ENCODE data around the gene RAB36. TPM values are rescaled to one million over a fixed set of nuclear protein-coding genes. Genes with fewer than 3 reads are reported as not detected.
A peak's percentile ranks its signal among the peaks of the same experiment; 100 is the strongest.

RAB36 gene
- total and polyA plus RNA-seq, 4 donors: 1.0 to 3.2 (median 2.0) TPM

GRCh38 chr22:23123804-23124254 lies 21.4 kb upstream of the RAB36 start:
- Histone ChIP-seq H3K27ac (ENCODE audit: low read depth in 1 of 2, low read length in 2 of 2) (no peak overlapping the region), H3K27me3 (ENCODE audit: control insufficient read depth in 1 of 2, insufficient read depth in 2 of 2, low read length in 1 of 2) (no peaks in the 10 kb centered on the region), H3K4me3 (ENCODE audit: low read length in 2 of 2) (no peak overlapping the region), H3K36me3 (ENCODE audit: control insufficient read depth in 1 of 2, insufficient read depth in 2 of 2, low read length in 1 of 2) (no peaks in the 10 kb centered on the region), H3K4me1 (ENCODE audit: control insufficient read depth in 1 of 2, insufficient read depth in 2 of 2, low read length in 2 of 2) (no peaks in the 10 kb centered on the region), H3K9me3 (ENCODE audit: control insufficient read depth, low read length) (no peaks in the 10 kb centered on the region)
- whole genome bisulfite sequencing, 2 donors: 79 to 85% methylated on average over 9 of the region's 9 CpGs
- ATAC-seq (ENCODE audit: low FRiP score): no peak
- intact Hi-C loops (cut with DNase I): loop anchor here in 1 of 2 donors (10.0 kb wide), 1 partner anchor 269 kb away; no protein-coding TSS in a partner anchor
- DNase-seq: no peak

DNA sequence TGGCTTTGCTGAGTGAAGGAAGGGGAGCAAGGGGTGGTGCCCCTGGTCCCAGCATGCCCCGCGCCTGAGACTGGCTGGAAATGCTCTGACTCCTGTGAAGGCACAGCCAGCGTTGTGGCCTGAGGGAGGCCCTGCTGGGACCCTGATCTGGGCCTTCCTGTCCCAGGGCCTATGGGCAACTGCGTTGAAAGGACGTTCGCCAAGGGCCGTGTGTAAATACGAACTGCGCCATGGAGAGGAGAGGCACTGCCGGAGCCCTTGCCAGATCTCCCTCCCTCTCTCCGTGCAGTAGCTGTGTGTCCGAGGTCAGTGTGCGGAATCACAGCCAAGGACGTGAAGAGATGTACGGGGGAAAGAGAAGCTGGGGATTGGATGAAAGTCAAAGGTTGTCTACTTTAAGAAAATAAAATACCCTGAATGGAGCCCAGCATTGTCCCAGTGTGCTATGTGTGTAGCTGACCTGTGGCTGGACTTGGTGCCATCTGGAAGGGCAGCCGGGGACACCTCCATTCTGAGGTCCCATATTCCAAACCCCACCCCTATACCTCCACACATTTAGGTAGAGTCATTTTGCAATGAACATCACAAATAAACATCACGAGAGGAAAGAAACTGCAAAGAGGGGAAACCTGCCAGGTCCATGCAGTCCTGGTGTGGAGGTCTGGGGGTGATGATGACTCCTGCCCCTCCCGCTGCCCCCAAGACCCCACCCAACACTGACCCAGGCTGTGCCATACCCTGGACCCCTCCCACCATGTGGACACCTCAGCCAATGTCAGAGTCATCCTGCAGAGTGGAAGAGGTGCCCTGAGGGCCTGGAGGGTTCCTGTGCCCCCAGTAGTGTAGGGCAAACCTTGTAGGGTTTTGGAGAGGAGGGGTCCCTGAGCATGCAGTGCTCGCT lies 20.4 kb upstream of the RAB36 start:
- Histone ChIP-seq H3K27ac (ENCODE audit: low read depth in 1 of 2, low read length in 2 of 2) (no peak overlapping the region), H3K9me3 (ENCODE audit: control insufficient read depth, low read length) (no peaks in the 10 kb centered on the region), H3K36me3 (ENCODE audit: control insufficient read depth in 1 of 2, insufficient read depth in 2 of 2, low read length in 1 of 2) (no peaks in the 10 kb centered on the region), H3K4me1 (ENCODE audit: control insufficient read depth in 1 of 2, insufficient read depth in 2 of 2, low read length in 2 of 2) (no peaks in the 10 kb centered on the region), H3K4me3 (ENCODE audit: low read length in 2 of 2) (no peak overlapping the region), H3K27me3 (ENCODE audit: control insufficient read depth in 1 of 2, insufficient read depth in 2 of 2, low read length in 1 of 2) (no peaks in the 10 kb centered on the region)
- no peak for DNase-seq
- 67 to 73% methylated on average over 19 of the region's 19 CpGs for WGBS, 2 donors
- ATAC-seq (ENCODE audit: low FRiP score): no peak
- intact Hi-C loops (cut with DNase I): loop anchor here (5.0 to 10.0 kb wide), 3 partner anchors 262 to 278 kb away; no protein-coding TSS in a partner anchor

DNA sequence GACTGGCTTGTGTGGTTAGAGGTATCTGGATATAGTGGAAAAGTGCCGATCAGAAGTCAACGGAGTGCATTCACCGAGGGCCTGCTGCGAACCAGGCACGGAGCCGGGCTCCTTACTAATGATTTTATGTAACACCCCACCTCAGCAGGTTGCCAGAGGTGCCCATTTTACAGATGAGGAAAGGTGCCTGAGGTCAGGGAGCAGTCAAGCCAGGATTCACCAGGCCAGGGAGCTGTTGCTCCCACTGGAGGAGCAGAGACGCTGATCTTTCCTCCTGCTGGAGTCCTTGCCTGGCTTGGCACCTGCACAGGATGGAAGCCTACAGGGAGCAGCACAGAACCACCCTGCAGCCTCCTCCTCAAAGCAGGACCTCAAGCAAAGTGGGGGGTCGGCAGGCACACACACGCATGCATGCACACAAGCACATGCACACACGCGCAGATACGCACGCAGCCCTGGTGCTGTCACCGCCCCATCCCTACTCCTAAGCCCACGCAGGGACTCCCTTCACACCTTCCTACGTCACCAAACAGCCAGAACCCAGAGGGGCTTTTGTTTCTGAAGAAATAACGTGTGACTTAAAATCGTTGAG lies 19.7 kb upstream of the RAB36 start:
- H3K4me1 ChIP-seq (ENCODE audit: control insufficient read depth in 1 of 2, insufficient read depth in 2 of 2, low read length in 2 of 2): no peaks in the 10 kb centered on the region
- H3K9me3 ChIP-seq (ENCODE audit: control insufficient read depth, low read length): no peaks in the 10 kb centered on the region
- no peak overlapping the region for H3K27ac ChIP-seq (ENCODE audit: low read depth in 1 of 2, low read length in 2 of 2)
- WGBS, 2 donors: 83 to 87% methylated on average over 18 of the region's 18 CpGs
- DNase-seq: no peak
- intact Hi-C loops (cut with DNase I): loop anchor here (5.0 to 10.0 kb wide), 3 partner anchors 262 to 278 kb away; no protein-coding TSS in a partner anchor
- no peak for ATAC-seq (ENCODE audit: low FRiP score)
- H3K36me3 ChIP-seq (ENCODE audit: control insufficient read depth in 1 of 2, insufficient read depth in 2 of 2, low read length in 1 of 2): no peaks in the 10 kb centered on the region
- H3K4me3 ChIP-seq (ENCODE audit: low read length in 2 of 2): no peak overlapping the region
- no peaks in the 10 kb centered on the region for H3K27me3 ChIP-seq (ENCODE audit: control insufficient read depth in 1 of 2, insufficient read depth in 2 of 2, low read length in 1 of 2)

- no peaks in the 10 kb centered on the region for H3K27me3 ChIP-seq (ENCODE audit: control insufficient read depth in 1 of 2, insufficient read depth in 2 of 2, low read length in 1 of 2)
- intact Hi-C loops (cut with DNase I): loop anchor here (5.0 to 10.0 kb wide), 3 partner anchors 261 to 279 kb away; no protein-coding TSS in a partner anchor
- WGBS, 2 donors: 82 to 89% methylated on average over 14 of the region's 14 CpGs
Measured at GRCh38 chr22:23126165-23127054, 18.9 kb upstream of the RAB36 start.

DNA sequence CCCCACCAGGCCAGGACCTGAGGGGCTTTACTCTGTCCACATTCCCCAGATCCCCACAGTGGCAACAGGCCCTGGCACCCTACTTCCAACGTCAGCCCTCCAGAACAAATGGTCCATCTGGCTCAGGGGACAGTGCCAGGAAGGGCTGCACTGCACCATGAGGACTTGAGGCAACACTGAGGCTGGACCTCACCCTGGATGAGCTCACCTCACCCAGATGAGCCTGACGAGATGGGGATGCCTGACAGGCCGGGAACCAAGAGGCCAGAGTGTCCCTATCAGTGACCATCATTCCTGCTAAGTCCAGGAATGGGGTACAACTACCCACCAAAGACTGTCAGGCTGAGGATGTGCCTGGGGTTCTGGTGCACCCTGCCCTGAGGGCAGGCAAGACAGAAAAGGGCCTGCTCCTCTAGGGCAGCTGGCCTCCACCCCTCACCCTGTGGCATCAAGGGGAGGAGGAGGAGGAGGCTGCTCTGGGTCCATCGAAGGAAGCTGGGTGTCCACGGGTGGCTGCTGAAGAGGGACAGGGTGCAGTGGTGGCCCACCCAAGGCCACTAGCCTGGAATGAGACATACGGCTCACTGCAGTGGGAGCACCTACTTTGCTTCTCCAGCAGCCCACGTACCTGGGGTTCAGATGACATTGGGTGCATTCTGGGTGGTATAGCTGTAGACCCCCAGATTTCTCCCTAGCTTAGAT lies 18.1 kb upstream of the RAB36 start:
- Histone ChIP-seq H3K27ac (ENCODE audit: low read depth in 1 of 2, low read length in 2 of 2) (no peak overlapping the region), H3K9me3 (ENCODE audit: control insufficient read depth, low read length) (no peaks in the 10 kb centered on the region), H3K4me3 (ENCODE audit: low read length in 2 of 2) (no peak overlapping the region), H3K36me3 (ENCODE audit: control insufficient read depth in 1 of 2, insufficient read depth in 2 of 2, low read length in 1 of 2) (no peaks in the 10 kb centered on the region), H3K27me3 (ENCODE audit: control insufficient read depth in 1 of 2, insufficient read depth in 2 of 2, low read length in 1 of 2) (no peaks in the 10 kb centered on the region), H3K4me1 (ENCODE audit: control insufficient read depth in 1 of 2, insufficient read depth in 2 of 2, low read length in 2 of 2) (no peaks in the 10 kb centered on the region)
- no peak for ATAC-seq (ENCODE audit: low FRiP score)
- no peak for DNase-seq
- intact Hi-C loops (cut with DNase I): loop anchor here (5.0 to 10.0 kb wide), 3 partner anchors 260 to 280 kb away; no protein-coding TSS in a partner anchor
- 87% methylated on average over 7 of the region's 7 CpGs for whole genome bisulfite sequencing, 2 donors

More at GRCh38 chr22:23126165-23127054, 18.9 kb upstream of the RAB36 start:
- no peak overlapping the region for H3K27ac ChIP-seq (ENCODE audit: low read depth in 1 of 2, low read length in 2 of 2)
- H3K9me3 ChIP-seq (ENCODE audit: control insufficient read depth, low read length): no peaks in the 10 kb centered on the region
- H3K4me1 ChIP-seq (ENCODE audit: control insufficient read depth in 1 of 2, insufficient read depth in 2 of 2, low read length in 2 of 2): no peaks in the 10 kb centered on the region
- H3K36me3 ChIP-seq (ENCODE audit: control insufficient read depth in 1 of 2, insufficient read depth in 2 of 2, low read length in 1 of 2): no peaks in the 10 kb centered on the region
- DNase-seq (no peak), ATAC-seq (ENCODE audit: low FRiP score) (no peak)
- H3K4me3 ChIP-seq (ENCODE audit: low read length in 2 of 2): no peak overlapping the region

DNA sequence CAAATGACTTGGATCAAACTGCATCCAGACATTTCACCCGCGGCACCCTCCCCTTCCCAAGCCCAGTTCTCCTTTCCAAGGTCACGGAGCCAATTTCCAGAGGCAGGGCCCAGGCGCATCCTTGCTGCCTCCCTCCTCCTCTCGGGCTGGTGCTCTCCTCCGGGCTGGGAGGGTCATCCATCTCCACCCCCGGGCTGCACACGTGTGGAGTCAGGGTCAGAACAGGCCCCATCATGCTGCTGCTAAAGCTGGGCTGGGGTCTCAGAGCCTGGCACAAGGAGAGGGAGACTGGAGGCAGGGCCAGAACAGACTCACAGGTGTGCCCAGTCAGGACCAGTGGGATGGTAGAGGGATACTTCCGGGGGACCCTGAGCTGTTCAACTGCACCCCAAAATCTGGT lies 17.5 kb upstream of the RAB36 start:
- Histone ChIP-seq H3K36me3 (ENCODE audit: control insufficient read depth in 1 of 2, insufficient read depth in 2 of 2, low read length in 1 of 2) (no peaks in the 10 kb centered on the region), H3K4me1 (ENCODE audit: control insufficient read depth in 1 of 2, insufficient read depth in 2 of 2, low read length in 2 of 2) (no peaks in the 10 kb centered on the region), H3K27ac (ENCODE audit: low read depth in 1 of 2, low read length in 2 of 2) (no peak overlapping the region), H3K27me3 (ENCODE audit: control insufficient read depth in 1 of 2, insufficient read depth in 2 of 2, low read length in 1 of 2) (no peaks in the 10 kb centered on the region), H3K4me3 (ENCODE audit: low read length in 2 of 2) (no peak overlapping the region), H3K9me3 (ENCODE audit: control insufficient read depth, low read length) (no peaks in the 10 kb centered on the region)
- WGBS, 2 donors: 73 to 79% methylated on average over 9 of the region's 9 CpGs
- DNase-seq (no peak), ATAC-seq (ENCODE audit: low FRiP score) (no peak)
- intact Hi-C loops (cut with DNase I): loop anchor here (1.0 to 10.0 kb wide), 5 partner anchors 167 to 280 kb away; no protein-coding TSS in a partner anchor

- peak; percentile 84 for ATAC-seq (ENCODE audit: low FRiP score)
- whole genome bisulfite sequencing, 2 donors: 26 to 28% methylated on average over 14 of the region's 14 CpGs
- no peaks in the 10 kb centered on the region for H3K4me1 ChIP-seq (ENCODE audit: control insufficient read depth in 1 of 2, insufficient read depth in 2 of 2, low read length in 2 of 2)
- H3K9me3 ChIP-seq (ENCODE audit: control insufficient read depth, low read length): no peaks in the 10 kb centered on the region
- H3K4me3 ChIP-seq (ENCODE audit: low read length in 2 of 2): no peak overlapping the region
- H3K27ac ChIP-seq (ENCODE audit: low read depth in 1 of 2, low read length in 2 of 2): no peak overlapping the region
- H3K27me3 ChIP-seq (ENCODE audit: control insufficient read depth in 1 of 2, insufficient read depth in 2 of 2, low read length in 1 of 2): no peaks in the 10 kb centered on the region
- peak; percentile 79 to 89 for DNase-seq
- intact Hi-C loops (cut with DNase I): loop anchor here (1.0 to 10.0 kb wide), 5 partner anchors 168 to 281 kb away; no protein-coding TSS in a partner anchor
- no peaks in the 10 kb centered on the region for H3K36me3 ChIP-seq (ENCODE audit: control insufficient read depth in 1 of 2, insufficient read depth in 2 of 2, low read length in 1 of 2)
Measured at GRCh38 chr22:23128269-23129108, 16.8 kb upstream of the RAB36 start.

All from aorta (tissue), 5 donors.